ENCODE results near the gene DNAJC12.
"Not testable (repeated sequence)": the region's sequence is repeated elsewhere in the genome, so short reads cannot be mapped to it uniquely, and the experiment has no call there.

DNAJC12 gene

GRCh38 chr10:67790534-67791408 is 47.2 kb downstream of the DNAJC12 start:
- Mint-ChIP-seq H3K27me3 (no peaks in the 10 kb centered on the region), H3K9me3 (no peaks in the 10 kb centered on the region), H3K36me3 (ENCODE audit: low read depth) (no peaks in the 10 kb centered on the region), H3K4me3 (no peak overlapping the region), H3K4me1 (ENCODE audit: low read depth) (peaks cover 28% of the 10 kb centered on the region), H3K27ac (peak overlapping the region; percentile 89)

GRCh38 chr10:67789769-67790168 is 48.2 kb downstream of the DNAJC12 start:
- Mint-ChIP-seq H3K4me1 (ENCODE audit: low read depth) (peaks cover 34% of the 10 kb centered on the region), H3K27me3 (no peaks in the 10 kb centered on the region), H3K36me3 (ENCODE audit: low read depth) (no peaks in the 10 kb centered on the region), H3K9me3 (no peaks in the 10 kb centered on the region), H3K27ac (no peak overlapping the region), H3K4me3 (no peak overlapping the region)

- peak overlapping the region; percentile 54 for H3K27ac Mint-ChIP-seq
- no peaks in the 10 kb centered on the region for H3K27me3 Mint-ChIP-seq
- peaks cover 47% of the 10 kb centered on the region for H3K4me1 Mint-ChIP-seq (ENCODE audit: low read depth)
- H3K36me3 Mint-ChIP-seq (ENCODE audit: low read depth) = no peaks in the 10 kb centered on the region
- H3K4me3 Mint-ChIP-seq = peak overlapping the region; percentile 38
- H3K9me3 Mint-ChIP-seq = no peaks in the 10 kb centered on the region
Observed at GRCh38 chr10:67788028-67788886, 49.7 kb downstream of the DNAJC12 start.

- H3K27ac Mint-ChIP-seq = peak overlapping the region; percentile 48
- no peaks in the 10 kb centered on the region for H3K9me3 Mint-ChIP-seq
- H3K4me1 Mint-ChIP-seq (ENCODE audit: low read depth) = peaks cover 35% of the 10 kb centered on the region
- H3K36me3 Mint-ChIP-seq (ENCODE audit: low read depth) = no peaks in the 10 kb centered on the region
- H3K27me3 Mint-ChIP-seq = no peaks in the 10 kb centered on the region
- H3K4me3 Mint-ChIP-seq = no peak overlapping the region
Observed at GRCh38 chr10:67785098-67785497, 52.9 kb downstream of the DNAJC12 start.

GRCh38 chr10:67784474-67784873 is 53.5 kb downstream of the DNAJC12 start:
- Mint-ChIP-seq H3K36me3 (ENCODE audit: low read depth) (no peaks in the 10 kb centered on the region), H3K4me3 (no peak overlapping the region), H3K27ac (no peak overlapping the region), H3K4me1 (ENCODE audit: low read depth) (peaks cover 34% of the 10 kb centered on the region), H3K27me3 (no peaks in the 10 kb centered on the region), H3K9me3 (no peaks in the 10 kb centered on the region)

- Mint-ChIP-seq H3K27me3 (no peaks in the 10 kb centered on the region), H3K4me3 (no peak overlapping the region), H3K27ac (peak overlapping the region; percentile 34), H3K36me3 (ENCODE audit: low read depth) (no peaks in the 10 kb centered on the region), H3K4me1 (ENCODE audit: low read depth) (peaks cover 33% of the 10 kb centered on the region), H3K9me3 (no peaks in the 10 kb centered on the region)
Observed at GRCh38 chr10:67783606-67784294, 54.2 kb downstream of the DNAJC12 start.

- no peaks in the 10 kb centered on the region for H3K9me3 Mint-ChIP-seq
- no peaks in the 10 kb centered on the region for H3K36me3 Mint-ChIP-seq (ENCODE audit: low read depth)
- H3K4me3 Mint-ChIP-seq = no peak overlapping the region
- no peaks in the 10 kb centered on the region for H3K27me3 Mint-ChIP-seq
- no peak overlapping the region for H3K27ac Mint-ChIP-seq
- peaks cover 26% of the 10 kb centered on the region for H3K4me1 Mint-ChIP-seq (ENCODE audit: low read depth)
Observed at GRCh38 chr10:67782530-67782929, 55.5 kb downstream of the DNAJC12 start.

GRCh38 chr10:67780759-67781538 is 57.0 kb downstream of the DNAJC12 start:
- Mint-ChIP-seq H3K27me3 (no peaks in the 10 kb centered on the region), H3K27ac (no peak overlapping the region), H3K4me3 (no peak overlapping the region), H3K9me3 (no peaks in the 10 kb centered on the region), H3K4me1 (ENCODE audit: low read depth) (peaks cover 26% of the 10 kb centered on the region), H3K36me3 (ENCODE audit: low read depth) (no peaks in the 10 kb centered on the region)

GRCh38 chr10:67780204-67780621 is 57.8 kb downstream of the DNAJC12 start:
- H3K27me3 Mint-ChIP-seq; H3K36me3 Mint-ChIP-seq (ENCODE audit: low read depth); H3K4me3 Mint-ChIP-seq; H3K27ac Mint-ChIP-seq; H3K9me3 Mint-ChIP-seq: not testable (repeated sequence)
- peaks cover 23% of the 10 kb centered on the region for H3K4me1 Mint-ChIP-seq (ENCODE audit: low read depth)

- Mint-ChIP-seq H3K27me3 (no peaks in the 10 kb centered on the region), H3K36me3 (ENCODE audit: low read depth) (no peaks in the 10 kb centered on the region), H3K9me3 (no peaks in the 10 kb centered on the region), H3K4me3 (no peak overlapping the region), H3K27ac (no peak overlapping the region), H3K4me1 (ENCODE audit: low read depth) (peaks cover 20% of the 10 kb centered on the region)
Observed at GRCh38 chr10:67779465-67780203, 58.4 kb downstream of the DNAJC12 start.

GRCh38 chr10:67776371-67776770 is 61.6 kb downstream of the DNAJC12 start:
- no peak overlapping the region for H3K27ac Mint-ChIP-seq
- H3K4me1 Mint-ChIP-seq (ENCODE audit: low read depth) = peaks cover 13% of the 10 kb centered on the region
- no peaks in the 10 kb centered on the region for H3K36me3 Mint-ChIP-seq (ENCODE audit: low read depth)
- H3K4me3 Mint-ChIP-seq = no peak overlapping the region
- no peaks in the 10 kb centered on the region for H3K9me3 Mint-ChIP-seq
- no peaks in the 10 kb centered on the region for H3K27me3 Mint-ChIP-seq

GRCh38 chr10:67775279-67775678 is 62.7 kb downstream of the DNAJC12 start:
- H3K27me3 Mint-ChIP-seq = no peaks in the 10 kb centered on the region
- H3K27ac Mint-ChIP-seq = no peak overlapping the region
- peaks cover 18% of the 10 kb centered on the region for H3K4me1 Mint-ChIP-seq (ENCODE audit: low read depth)
- H3K9me3 Mint-ChIP-seq = no peaks in the 10 kb centered on the region
- no peaks in the 10 kb centered on the region for H3K36me3 Mint-ChIP-seq (ENCODE audit: low read depth)
- no peak overlapping the region for H3K4me3 Mint-ChIP-seq

- no peak overlapping the region for H3K4me3 Mint-ChIP-seq
- H3K4me1 Mint-ChIP-seq (ENCODE audit: low read depth) = peaks cover 22% of the 10 kb centered on the region
- no peaks in the 10 kb centered on the region for H3K27me3 Mint-ChIP-seq
- H3K27ac Mint-ChIP-seq = no peak overlapping the region
- H3K36me3 Mint-ChIP-seq (ENCODE audit: low read depth) = no peaks in the 10 kb centered on the region
- no peaks in the 10 kb centered on the region for H3K9me3 Mint-ChIP-seq
Observed at GRCh38 chr10:67772894-67773511, 65.0 kb downstream of the DNAJC12 start.

Measured in stimulated activated naive CD8-positive, alpha-beta T cell treated with anti-CD3 and anti-CD28 coated beads, Interleukin-15, Interleukin-2, amounts not matched to agents 100 ng/mL and 50 ng/mL, for 24 hours (primary cell).